Amniotic stem cell (primary cell): ENCODE measurements around the gene MYH7.

Experiments
- DNase-seq: peaks from one replicate; lab custom pipeline; 2025; lab: John Stamatoyannopoulos, UW

The MYH7 gene

DNA sequence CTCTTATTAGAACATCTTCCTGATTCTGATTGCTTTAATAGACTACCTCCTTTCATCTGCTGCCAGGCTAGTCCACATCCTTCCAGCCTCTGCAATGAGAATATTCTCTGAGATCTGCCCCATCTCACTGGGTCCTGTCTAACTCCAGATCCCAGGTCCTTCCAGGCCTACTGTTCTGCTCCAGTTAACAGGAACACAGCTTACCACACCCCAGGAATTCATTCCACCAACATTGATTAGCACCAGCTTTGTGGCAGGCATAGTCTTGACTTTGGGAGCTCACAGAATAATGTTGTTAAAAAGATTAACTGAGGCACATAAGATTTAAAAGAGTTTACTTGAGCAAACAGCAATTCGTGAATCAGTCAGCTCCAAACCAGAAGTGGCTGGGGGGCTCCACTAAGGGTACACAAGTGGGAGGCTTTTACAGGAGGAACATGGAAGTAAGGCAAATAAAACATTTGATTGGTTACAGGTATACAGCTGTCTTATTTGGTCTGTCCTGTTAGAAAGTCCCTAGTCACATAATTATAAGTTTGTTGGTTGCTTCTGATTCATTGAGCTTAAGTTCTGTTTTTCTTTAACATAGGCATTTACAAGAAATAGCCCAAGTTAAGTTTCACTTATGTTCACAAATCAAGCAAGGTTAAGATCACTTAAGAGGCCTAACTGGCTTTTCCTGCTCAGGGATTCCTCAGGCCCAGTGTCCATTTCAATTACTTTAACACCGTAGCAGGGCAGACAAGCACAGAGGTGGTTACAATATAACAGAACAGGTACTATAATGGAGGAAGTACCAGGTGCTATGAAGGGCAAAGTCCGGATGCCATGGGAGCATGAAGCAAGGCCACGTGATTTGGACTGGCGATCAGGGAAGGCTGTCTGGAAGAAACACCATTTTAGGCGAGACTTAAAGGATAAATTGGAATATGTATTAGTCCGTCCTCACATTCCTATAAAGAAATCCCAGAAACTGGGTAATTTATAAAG lies 12.2 kb upstream of the MYH7 start:
- no peak for DNase-seq

DNA sequence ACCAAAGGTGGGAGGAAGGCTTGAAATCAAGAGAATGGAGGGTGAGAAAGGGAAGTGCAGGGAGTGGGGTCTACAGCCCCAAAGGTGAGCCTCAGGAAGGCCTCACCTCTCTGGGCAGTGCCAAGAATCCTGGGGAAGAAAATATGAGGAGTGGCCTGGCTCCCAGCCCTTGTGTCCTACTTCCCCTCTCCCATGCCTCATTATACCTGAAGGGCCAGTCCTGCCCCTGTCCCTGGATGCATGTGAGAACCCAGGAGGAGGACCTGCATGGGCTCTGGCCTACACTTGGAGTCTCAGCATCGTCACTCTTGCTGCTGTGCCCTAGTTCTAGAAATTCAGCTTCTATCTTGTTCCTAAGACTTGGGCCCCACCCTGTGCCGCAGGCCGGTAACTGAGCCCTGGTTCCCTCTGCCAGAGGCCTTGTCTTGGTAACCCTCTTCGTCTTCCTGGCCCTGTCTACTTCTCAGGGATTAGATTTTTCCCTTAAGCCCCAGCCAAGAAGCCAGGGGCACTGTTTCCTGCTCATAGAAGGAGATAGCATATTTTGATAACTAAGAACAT lies 10.9 kb upstream of the MYH7 start:
- no peak for DNase-seq

DNA sequence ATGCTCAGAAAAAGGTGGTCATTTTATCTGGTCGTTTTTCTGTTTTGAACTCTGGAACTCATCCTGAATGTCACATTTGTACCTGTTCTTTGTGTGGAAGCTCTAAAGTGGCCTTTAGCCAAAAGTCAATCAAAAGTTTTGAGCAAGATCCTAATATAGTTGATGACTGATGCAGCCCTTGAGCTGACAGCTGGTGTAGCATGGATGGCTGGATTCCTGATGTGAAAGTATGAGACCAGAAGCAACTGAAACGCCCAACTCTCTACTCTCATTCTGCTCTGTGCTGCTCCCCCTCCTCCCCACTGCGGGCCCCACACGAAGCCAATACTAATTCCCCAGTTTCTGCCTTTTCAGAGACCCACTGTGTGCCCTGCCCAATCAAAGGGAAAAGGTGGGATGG lies 10.3 kb upstream of the MYH7 start:
- DNase-seq: no peak

DNA sequence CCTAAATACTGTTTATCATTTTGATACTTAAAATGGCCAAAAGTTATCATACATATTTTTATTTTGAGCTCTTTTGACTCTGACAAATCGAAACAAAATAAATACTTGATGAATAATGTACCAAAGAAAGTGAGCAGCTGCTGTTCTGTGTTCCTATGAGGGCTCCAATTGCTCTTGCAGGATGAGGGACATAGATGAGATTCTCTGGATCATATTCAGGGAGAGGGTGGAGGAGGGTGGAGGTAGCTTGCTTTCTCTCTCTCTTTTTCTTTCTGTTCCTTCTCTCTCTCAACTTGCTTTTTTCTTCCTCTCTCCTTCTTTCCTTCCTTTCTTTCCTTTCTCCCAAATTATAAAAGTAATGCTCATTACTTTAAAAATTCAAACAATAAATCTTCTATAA lies 8.9 kb upstream of the MYH7 start:
- no peak for DNase-seq

DNA sequence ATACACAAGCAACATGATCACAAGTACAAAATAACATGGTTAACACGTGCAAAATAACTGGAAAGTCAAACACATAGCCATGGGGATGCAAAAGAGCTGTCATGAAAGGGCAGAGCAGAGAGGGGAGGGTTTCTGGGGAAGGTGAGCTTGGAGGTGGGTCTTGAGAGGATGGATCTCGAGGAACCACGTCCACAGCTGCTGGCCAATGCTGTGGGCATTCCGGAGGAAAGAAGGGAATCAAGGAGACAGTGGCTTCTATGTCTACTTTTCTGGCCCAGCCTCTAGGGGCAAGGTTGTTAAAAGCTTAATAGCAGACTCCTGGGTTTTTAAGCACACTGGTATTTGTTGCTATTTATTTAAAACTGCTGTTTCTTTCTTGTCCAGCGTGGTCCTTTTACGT lies 8.4 kb upstream of the MYH7 start:
- no peak for DNase-seq

DNA sequence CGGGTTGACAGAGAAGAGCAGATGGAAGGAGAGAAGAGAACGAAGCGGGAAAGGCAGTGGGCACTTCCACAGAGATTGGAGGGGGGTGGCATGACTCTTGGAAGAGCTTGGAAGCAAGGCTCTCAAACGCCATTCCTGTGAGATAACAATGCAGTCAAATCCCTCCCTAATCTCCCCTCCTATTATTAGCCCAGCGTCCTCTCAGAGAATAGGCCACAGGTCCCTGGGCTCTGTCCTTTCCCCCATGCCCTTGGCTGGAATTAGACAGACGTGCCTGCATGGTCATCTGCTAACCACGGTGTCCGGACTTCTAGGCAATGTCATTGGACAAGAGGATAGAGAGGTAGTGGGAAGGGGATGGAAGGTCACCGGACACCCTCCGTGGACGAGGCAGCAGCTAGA lies 8.0 kb upstream of the MYH7 start:
- no peak for DNase-seq

DNA sequence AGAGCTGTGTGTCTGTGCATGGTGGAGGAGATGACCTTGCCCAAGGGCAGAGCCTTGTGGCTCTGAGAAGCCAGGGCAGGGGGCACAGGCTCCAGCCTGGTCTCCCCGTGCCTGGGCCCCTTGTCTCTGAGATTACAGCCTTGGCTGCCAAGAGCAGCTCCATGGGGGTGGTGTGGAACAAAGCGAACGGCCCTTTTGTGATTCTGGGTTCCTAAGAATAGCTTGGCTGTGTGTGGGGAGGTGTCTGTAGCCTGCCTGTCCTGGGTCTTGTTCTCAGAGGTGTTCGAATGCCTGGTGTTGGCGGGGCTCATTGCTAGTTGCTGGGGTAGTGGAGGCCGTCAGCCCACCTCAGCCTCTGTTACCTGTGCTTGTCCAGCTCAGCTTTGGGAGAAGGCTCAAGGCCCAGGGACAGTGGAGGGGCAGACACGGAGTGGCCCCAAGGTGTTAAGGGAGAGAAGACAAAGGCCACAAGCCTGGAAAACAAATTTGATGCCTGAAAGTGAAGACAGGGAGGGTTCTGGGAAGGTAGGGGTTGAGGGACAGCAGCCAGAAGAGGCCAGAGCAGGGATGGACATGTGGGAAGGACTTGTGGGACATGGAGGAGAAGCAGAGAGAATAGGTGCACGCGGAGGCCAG lies 7.4 kb upstream of the MYH7 start:
- DNase-seq: no peak

DNA sequence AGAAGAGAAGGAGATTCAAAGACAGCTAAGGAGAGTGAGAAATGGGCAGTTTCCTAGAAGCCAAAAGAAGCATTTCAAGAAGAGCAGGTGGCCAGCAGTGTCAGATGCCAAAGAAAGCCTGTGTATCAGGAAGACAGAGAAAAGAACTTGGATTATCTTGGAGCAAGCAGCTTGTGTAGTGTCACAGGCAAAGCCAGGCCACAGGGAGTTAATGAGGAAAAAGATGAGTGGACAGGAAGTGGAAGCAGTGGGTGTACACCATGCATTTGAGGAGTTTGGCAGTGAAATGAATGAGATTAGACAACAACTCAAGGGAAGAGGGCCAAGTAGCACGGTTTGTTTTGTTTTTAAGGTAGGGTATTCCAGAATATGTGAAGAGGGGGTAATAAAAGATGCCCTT lies 5.6 kb upstream of the MYH7 start:
- DNase-seq: no peak

DNA sequence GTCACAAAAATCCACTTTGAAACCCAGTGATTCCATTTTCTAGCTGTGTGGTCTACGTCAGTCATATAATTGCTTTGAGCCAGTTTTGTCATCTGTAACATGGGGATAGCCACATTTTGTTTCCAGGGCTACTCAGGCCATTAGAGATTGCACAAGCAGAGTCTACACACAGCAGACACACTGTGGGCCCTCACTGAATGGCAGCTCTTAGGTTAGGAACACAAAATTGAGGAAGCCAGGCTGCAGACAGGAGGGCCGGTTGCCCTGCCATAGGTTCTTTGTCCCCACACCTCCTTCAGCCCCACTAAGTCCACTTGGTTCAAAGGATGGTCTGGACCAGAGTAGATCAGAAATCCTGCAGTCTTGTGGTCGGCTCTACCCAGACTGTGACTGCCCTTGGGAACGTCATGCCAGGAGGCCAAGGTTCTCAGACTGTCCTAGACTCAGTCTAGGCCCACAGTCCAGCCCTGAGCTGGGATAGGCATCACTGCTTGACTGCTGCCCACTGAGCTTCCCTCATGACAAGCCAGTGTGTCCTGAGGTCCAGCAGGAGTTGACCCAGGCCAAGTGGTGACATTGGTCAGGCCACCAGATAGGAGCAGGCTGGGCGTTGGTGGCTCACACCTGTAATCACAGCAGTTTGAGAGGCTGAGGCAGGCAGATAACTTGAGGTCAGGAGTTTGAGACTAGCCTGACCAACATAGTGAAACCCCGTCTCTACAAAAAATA lies 3.8 kb upstream of the MYH7 start:
- DNase-seq: no peak

DNA sequence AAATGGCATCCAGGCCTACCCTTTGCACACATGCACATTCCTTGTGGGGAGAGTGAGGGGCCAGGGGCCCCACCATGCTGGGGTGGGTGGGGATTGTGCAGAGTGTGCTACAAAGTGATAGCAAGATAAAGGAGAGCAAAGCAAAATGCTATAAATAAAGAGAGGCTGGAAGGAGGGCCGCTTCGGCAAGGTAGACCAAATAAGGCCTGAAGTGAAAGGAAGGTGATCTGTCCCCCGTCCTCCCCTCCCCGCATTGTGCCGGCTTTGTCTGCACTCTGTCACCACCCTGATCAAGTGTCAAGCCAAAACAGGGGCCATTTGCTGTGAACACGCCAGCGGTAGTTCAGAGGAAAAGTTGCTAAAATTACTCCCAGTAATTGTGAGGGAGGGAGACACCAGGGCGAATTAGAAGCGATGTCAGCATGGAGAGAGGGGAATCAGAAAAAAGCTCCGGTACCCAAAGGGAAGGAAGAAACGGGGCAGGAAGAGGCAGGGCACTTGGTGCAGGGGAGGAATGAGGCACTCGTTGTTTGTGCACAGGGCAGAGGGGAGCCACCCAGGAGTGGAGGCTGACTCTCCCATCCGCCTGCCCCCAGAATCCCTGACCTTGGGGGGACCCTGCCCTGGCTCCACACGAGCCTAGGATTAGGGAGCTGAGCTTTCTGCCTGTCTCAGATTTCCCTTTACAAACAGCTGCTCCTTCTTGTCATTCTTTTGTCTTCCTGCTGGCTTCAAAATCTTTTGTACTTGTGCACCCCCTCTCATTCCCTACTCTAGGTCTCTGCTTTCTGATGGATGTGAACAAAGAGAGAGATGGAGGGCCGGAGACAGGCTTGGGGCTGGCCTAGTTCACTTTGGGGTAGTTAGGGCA lies 2.9 kb upstream of the MYH7 start:
- DNase-seq: no peak

DNA sequence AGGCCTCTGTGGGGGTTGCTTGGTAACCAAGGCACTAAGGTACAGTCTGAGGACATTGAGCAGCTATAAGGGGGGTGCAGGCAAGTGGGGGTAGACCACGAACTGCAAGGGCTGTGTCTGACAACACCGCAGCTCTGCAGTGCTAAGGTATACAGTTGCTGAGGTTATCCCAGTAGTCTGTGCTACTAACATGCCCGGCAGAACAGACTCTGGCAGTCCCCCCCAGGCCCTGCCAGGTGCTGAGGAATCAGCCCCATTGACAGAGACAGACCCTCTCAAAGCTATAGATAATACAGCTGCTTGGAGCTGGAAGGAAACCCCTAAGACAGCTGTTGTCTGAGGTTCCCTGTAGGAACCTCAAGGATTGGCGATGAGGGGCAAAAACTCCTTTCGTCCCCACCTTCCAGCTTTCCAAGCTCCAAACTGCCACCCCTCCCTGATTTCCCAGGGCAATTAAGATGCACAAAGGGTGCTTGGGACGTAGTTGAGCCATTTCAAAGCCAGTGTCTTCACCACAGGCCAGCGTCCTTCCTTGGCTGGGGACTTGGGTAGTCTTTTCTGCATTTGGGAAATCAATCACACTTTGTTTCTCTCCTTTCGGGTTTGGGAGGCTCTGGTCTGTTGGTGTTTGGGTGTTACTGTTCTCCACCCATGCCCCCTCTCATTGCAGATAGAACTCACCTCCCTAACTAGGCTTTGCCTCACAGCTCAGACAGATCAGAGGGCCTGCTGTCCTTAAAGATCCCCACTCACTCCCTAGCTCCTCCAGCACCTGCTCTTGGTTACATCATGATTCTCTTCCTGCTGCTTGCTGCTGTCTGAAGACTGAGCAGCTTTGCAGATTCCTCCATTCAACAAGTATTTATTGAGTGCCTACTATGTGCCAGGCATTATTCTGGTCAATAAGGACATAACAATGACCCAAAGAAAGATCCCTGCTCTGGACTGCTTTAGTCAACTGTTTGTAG lies 2.0 kb upstream of the MYH7 start:
- DNase-seq: no peak

DNA sequence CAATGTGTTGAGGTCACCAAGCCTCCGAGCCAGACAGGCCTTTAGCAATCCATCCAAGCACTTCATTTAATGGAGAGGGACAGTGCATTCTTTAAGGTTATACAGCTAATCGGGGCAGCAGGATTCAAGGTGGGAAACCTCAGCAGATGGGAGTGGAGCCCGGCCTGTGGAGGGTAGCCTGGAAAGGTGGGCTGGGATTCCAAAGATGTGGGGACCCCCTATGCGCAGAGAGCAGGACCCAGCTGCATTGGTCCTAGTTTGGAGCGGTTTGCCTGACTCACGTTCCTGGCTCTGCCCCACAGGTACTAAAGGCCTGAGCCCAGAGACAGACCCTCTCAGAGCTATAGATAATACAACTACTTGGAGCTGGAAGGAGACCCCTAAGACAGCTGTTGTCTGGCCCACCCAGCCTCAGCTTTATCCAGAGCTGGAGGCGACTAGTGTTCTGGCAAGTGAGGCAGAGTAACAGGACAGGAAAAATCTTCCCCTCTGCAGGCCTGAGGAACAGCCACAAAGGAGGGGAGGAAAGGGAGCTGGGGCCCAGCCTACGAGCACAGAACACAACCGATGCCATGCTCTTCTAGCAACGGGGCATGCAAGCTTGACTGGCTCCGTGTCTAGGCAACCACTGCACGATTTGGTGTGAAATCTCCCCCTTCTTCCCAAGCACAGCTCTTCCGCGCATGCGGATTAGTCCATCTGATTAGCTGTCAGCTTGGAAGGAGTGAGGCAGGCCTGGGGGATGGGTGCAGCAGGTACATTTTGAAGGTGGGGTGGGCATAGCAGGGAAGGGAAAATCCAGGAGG lies 1.1 kb upstream of the MYH7 start:
- DNase-seq: no peak

DNA sequence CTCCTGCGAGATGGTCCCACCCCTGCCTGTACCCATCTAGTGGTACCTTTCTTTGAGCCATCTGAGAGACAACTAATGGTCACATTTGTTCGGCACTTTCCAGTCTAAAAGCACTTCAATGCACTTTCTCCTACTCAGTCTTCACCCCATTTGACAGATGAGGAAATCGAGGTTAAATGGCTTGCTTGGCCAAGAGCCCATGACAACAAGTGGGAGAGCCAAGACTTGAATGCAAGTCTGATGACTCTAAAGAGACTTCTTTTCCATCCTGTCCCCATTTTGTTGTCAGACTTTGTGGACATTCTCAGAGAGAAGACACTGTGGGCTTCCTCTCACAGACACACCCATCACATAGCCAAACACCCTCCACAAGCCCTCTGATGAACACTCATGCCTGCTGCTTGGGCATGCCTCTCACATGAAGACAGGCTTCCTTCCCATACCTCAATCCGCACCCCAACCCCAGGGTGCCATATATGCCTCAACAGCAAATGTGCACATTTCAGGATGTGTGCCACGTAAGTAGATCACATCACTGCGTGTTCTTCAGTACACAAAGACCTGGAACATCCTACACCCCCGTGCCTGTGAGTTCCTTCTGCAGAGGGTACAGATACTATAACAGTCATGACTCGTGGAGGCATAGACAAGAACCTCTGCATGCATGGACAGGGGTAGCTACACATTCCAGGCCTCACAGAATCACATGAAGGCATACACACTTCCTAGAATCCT lies 805 bp downstream of the MYH7 start:
- DNase-seq: no peak

DNA sequence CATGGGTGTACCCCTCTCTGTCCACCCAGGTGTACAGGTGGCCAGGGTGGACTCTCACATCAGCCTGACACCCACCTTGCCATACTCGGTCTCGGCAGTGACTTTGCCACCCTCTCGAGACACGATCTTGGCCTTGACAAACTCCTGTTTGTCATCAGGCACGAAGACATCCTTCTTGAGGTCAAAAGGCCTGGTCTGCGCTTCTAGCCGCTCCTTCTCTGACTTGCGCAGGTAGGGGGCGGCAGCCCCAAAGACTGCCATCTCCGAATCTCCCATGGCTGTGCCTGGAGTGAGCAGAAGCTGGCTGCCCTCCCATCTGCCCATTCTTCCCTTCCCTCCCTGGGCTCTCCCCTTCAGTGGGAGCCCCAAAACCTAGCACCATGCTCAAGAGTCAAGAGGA lies 2.0 kb downstream of the MYH7 start:
- DNase-seq: no peak

DNA sequence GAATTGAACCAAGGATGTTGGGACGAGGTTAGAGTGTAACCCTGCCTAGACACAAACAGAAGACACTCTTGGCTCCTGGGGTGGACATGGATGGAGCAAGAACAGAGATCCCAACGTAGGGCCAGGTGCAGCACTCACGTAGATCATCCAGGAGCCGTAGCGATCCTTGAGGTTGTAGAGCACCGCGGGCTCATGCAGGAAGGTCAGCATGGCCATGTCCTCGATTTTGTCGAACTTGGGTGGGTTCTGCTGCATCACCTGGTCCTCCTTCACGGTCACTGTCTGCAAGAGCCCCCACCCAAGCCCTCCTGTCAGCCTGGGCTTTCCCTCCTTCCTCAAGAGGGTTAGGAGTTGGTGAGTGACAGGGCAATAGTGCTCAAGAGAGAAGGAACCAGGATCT lies 2.5 kb downstream of the MYH7 start:
- no peak for DNase-seq

DNA sequence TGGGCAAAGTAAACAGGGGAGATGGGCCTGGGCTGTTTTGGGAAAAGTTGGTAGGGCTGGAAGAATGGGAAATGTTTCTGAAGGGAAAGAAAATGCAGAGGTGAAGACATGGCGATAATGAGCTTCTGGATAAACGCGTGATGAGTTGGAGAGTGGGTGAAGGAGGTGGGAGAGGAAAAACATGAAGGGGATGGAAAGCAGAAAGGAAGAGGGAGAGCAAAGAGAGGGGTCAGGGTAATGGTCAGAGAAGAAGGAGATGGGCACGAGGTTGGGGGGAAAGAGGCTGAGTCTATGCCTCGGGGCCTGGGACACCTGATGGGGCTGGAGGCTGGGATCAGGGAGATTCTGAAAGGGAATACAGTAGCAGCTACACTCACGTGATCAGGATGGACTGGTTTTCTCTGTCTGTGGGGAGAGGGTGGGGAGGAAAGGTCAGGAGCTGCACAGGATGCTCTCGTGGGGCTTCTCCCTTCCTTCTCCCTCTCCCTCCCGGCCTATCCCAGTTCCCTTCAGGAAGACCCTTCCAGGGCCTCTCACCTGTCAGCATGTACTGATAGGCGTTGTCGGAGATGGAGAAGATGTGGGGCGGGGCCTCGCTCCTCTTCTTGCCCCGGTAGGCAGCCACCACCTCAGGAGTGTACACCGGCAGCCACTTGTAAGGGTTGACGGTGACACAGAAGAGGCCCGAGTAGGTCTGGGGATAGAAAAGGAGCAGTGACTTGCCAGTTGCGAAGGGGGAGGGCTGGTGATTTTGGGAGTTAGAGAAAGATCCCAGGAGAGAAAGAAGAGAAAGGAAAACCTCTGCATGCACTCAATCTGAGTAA lies 3.1 kb downstream of the MYH7 start:
- no peak for DNase-seq

DNA sequence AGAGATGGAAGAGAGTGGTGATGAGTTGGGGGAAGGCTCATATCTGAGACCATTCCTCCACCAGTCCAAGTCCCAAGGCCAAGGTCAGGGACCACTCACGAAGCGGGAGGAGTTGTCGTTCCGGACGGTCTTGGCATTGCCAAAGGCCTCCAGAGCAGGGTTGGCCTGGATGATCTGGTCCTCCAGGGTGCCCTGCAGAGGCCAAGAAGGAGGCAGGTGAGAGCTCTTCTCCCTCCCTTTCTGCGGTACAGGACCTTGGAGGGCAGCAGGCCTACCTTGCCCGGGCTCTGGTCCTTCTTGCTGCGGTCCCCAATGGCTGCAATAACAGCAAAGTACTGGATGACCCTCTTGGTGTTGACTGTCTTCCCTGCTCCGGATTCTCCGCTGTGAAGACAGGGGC lies 4.0 kb downstream of the MYH7 start:
- DNase-seq: no peak

DNA sequence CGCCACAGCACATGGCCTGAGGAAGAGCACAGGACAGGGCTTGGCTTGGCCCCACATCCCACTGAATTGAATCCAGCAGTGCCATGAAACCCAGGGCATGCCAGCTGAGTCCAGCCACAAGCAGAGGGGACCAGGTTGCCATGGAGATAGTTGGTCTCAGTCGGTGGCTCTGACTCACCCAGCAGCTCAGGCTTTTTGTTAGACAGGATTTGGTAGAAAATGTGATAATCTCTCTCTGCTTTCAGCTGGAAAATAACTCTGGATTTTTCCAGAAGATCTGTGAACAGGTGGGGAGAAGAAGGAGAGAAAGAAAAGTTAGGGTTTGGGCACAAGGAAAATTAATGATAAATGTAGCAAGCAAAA lies 4.8 kb downstream of the MYH7 start:
- peak; percentile 4 for DNase-seq
